GM12878 (cell line): ENCODE data around the gene SERINC5. TPM values are rescaled to one million over a fixed set of nuclear protein-coding genes. Genes with fewer than 3 reads are reported as not detected.

ENCODE experiments used
- ATAC-seq: fragments of 200-7000 bp; cut with Tn5 transposase; 3 replicates; pipeline ENCODE4 v1.9.1; 2020; ENCODE audit warnings: mild to moderate bottlenecking, moderate library complexity
- BruUV-seq: library from RNA; stranded (reverse); fragments of 400-500 nt; replicated peaks from 2 replicates; lab custom pipeline; 2021; lab: Mats Ljungman, UMichigan
- CTCF ChIA-PET: fragments of 300-600 bp; sonication (Branson Sonifier 250); formaldehyde crosslinking; extraction: SDS; loops from one replicate; lab custom pipeline; 2021; ENCODE audit warnings: inconsistent platforms; lab: Yijun Ruan, JAX
- POLR2A ChIA-PET: fragments of 350-600 bp; formaldehyde crosslinking; extraction: SDS; loops from one replicate; lab custom pipeline; 2021; ENCODE audit warnings: inconsistent platforms; lab: Charles Lee
- RAD21 ChIA-PET: fragments of 300-600 bp; sonication (Branson Sonifier 250); formaldehyde crosslinking; loops from one replicate; lab custom pipeline; 2023; ENCODE audit warnings: antibody characterized with exemption; ENCODE audit not compliant: unreplicated experiment; lab: Charles Lee
- SMC1A ChIA-PET: fragments of 300-600 bp; sonication (Branson Sonifier 250); formaldehyde crosslinking; loops from one replicate; lab custom pipeline; 2023; ENCODE audit not compliant: unreplicated experiment, uncharacterized antibody; lab: Charles Lee
- DNase-seq: peaks from one replicate; pipeline ENCODE4 v3.0.0-alpha.2; 2011; ENCODE audit warnings: low read depth, low spot score
- FAIRE-seq: peaks from 3 replicates; lab custom pipeline; 2011; peaks lifted over from hg19 to GRCh38; lab: Jason Lieb, UNC
- H2AFZ ChIP-seq: 2 replicates; pipeline ENCODE4 v1.6.0; 2011; ENCODE audit warnings: low read depth, low read length, control low read depth; ENCODE audit not compliant: control insufficient read depth
- H3K27ac ChIP-seq: 2 replicates; pipeline ENCODE4 v1.5.1; 2011; ENCODE audit warnings: control low read depth; ENCODE audit not compliant: control insufficient read depth, insufficient read depth
- H3K27me3 ChIP-seq, 2 experiments: replicated peaks in 1 of 2; 2 replicates each; pipeline versions ENCODE4 v1.6.0 to v1.6.1; 2011; ENCODE audit warnings: low read length in 1 of 2; ENCODE audit not compliant: control insufficient read depth in 2 of 2, insufficient read depth in 2 of 2
- H3K36me3 ChIP-seq, 2 experiments: 2 replicates each; pipeline ENCODE4 v1.5.1; 2011; ENCODE audit warnings: low read length in 1 of 2; ENCODE audit not compliant: control insufficient read depth in 2 of 2, insufficient read depth in 2 of 2
- H3K4me1 ChIP-seq: 2 replicates; pipeline ENCODE4 v1.6.1; 2011; ENCODE audit warnings: mild to moderate bottlenecking, low read length, moderate library complexity, mixed read lengths; ENCODE audit not compliant: control insufficient read depth, insufficient read depth
- H3K4me2 ChIP-seq: 2 replicates; pipeline ENCODE4 v1.6.0; 2011; ENCODE audit warnings: control low read depth; ENCODE audit not compliant: control insufficient read depth, insufficient read depth
- H3K4me3 ChIP-seq: fragments of 200-600 bp; sonication (generic); 2 replicates; pipeline ENCODE4 v1.5.1; 2016
- H3K79me2 ChIP-seq: 2 replicates; pipeline ENCODE4 v1.6.0; 2011; ENCODE audit warnings: low read length; ENCODE audit not compliant: control insufficient read depth, insufficient read depth
- H3K9ac ChIP-seq: 2 replicates; pipeline ENCODE4 v1.8.0; 2011; ENCODE audit warnings: low read length, control low read depth, mixed read lengths; ENCODE audit not compliant: control insufficient read depth, insufficient read depth
- H3K9me3 ChIP-seq: replicated peaks from 3 replicates; pipeline ENCODE4 v1.5.1; 2011; ENCODE audit warnings: mild to moderate bottlenecking, low read length; ENCODE audit not compliant: control insufficient read depth, insufficient read depth
- H4K20me1 ChIP-seq: 2 replicates; pipeline ENCODE4 v1.6.0; 2011; ENCODE audit not compliant: control insufficient read depth, insufficient read depth
- CHD1 ChIP-seq: IDR thresholded peaks from 2 replicates; pipeline ENCODE4 v1.6.1; 2012; ENCODE audit warnings: low read depth, low read length, improper control_type of control experiment
- FOXK2 ChIP-seq: fragments of 450-650 bp; IDR thresholded peaks from 2 replicates; pipeline ENCODE4 v1.6.1; 2017; ENCODE audit warnings: mild to moderate bottlenecking, moderate library complexity
- HDGF ChIP-seq: fragments of 450-650 bp; IDR thresholded peaks from 2 replicates; pipeline ENCODE4 v1.6.1; 2016; ENCODE audit warnings: antibody characterized with exemption
- POLR2A ChIP-seq: IDR thresholded peaks from 2 replicates; pipeline ENCODE4 v1.6.1; 2011; ENCODE audit warnings: low read depth, mild to moderate bottlenecking, low read length
- REST ChIP-seq: IDR thresholded peaks from 2 replicates; pipeline ENCODE4 v1.6.1; 2012; ENCODE audit warnings: mild to moderate bottlenecking, low read depth, low read length
- SMC3 ChIP-seq: IDR thresholded peaks from 2 replicates; pipeline ENCODE4 v1.6.1; 2011; ENCODE audit warnings: low read length, improper control_type of control experiment, borderline replicate concordance
- TCF12 ChIP-seq: IDR thresholded peaks from 2 replicates; pipeline ENCODE4 v1.6.1; 2011; ENCODE audit warnings: low read depth, mild to moderate bottlenecking, low read length
- YY1 ChIP-seq: IDR thresholded peaks from 2 replicates; pipeline ENCODE4 v1.6.1; 2011; ENCODE audit warnings: low read depth, mild to moderate bottlenecking, low read length
- ZNF384 ChIP-seq: IDR thresholded peaks from 2 replicates; pipeline ENCODE4 v1.6.1; 2012; ENCODE audit warnings: low read depth, mild to moderate bottlenecking, low read length, improper control_type of control experiment, borderline replicate concordance
- WGBS: methylation state at CpG from one replicate; pipeline ENCODE4 v1.1.6; 2016; ENCODE audit warnings: low lambda C conversion rate; ENCODE audit not compliant: insufficient replicate concordance, insufficient coverage; ENCODE audit errors: missing lambda C conversion rate; 5-methylcytosine and 5-hydroxymethylcytosine counted together
- in situ Hi-C: fragments of 300-500 bp; cut with MboI; formaldehyde crosslinking; loops from 9 replicates; pipeline ENCODE4 v1.14.3; 2018; ENCODE audit warnings: mixed read lengths
- intact Hi-C: fragments of 100-400 bp; cut with micrococcal nuclease; formaldehyde crosslinking; loops from one replicate; pipeline ENCODE4 v1.14.2; 2022; ENCODE audit not compliant: unreplicated experiment
- polyA plus RNA-seq, 11 experiments: library from polyadenylated mRNA; depleted of rRNA in 4 of 11; unstranded in 6 of 11; stranded (reverse) in 5 of 11; fragments of >200 nt; fragmentation: Nextera tagmentation in 4 of 11; fragmentation: Illumina TruSeq in 1 of 11; extraction: Ambion mirVana in 4 of 11; extraction: Trizol in 1 of 11; gene quantifications; 1 replicate in 1 of 11; 2 replicates in 10 of 11; pipeline versions ENCODE4 v1.2.1 to v1.2.3, GENCODE V29; 2011 to 2016; ENCODE audit warnings: inconsistent platforms in 2 of 11, missing spikeins in 2 of 11, low read depth in 1 of 11
- total RNA-seq, 4 experiments: library from RNA; depleted of rRNA in 3 of 4; stranded (reverse); fragments of >200 nt in 3 of 4; fragmentation: Illumina TruSeq in 1 of 4; extraction: Trizol in 1 of 4; gene quantifications; 2 replicates each; pipeline versions ENCODE4 v1.2.1 to v1.2.3, GENCODE V29; 2013 to 2021
- TF ChIP-seq, protein P1 (sequence below), 3 experiments: IDR thresholded peaks in 2 of 3; conservative IDR thresholded peaks in 1 of 3; 2 replicates each; pipeline ENCODE4 v1.5.1; 2011; ENCODE audit warnings: low read depth in 3 of 3, low read length in 3 of 3, mild to moderate bottlenecking in 3 of 3, control low read depth in 2 of 3, moderate library complexity in 2 of 3, inconsistent platforms in 1 of 3, mixed read lengths in 1 of 3; ENCODE audit not compliant: control insufficient read depth in 2 of 3, insufficient read depth in 1 of 3; ENCODE audit errors: extremely low read depth in 1 of 3
- TF ChIP-seq, protein P2 (sequence below): fragments of 450-650 bp; IDR thresholded peaks from 2 replicates; pipeline ENCODE4 v1.6.1; 2017; ENCODE audit warnings: antibody characterized with exemption, mild to moderate bottlenecking, moderate library complexity

The SERINC5 gene
- total and polyA plus RNA-seq, 10 of the 15 experiments (the other 5 are each of a cell fraction or from before 2014, with no cell fraction given) = 0.66 to 7.0 (median 2.8) TPM

DNA sequence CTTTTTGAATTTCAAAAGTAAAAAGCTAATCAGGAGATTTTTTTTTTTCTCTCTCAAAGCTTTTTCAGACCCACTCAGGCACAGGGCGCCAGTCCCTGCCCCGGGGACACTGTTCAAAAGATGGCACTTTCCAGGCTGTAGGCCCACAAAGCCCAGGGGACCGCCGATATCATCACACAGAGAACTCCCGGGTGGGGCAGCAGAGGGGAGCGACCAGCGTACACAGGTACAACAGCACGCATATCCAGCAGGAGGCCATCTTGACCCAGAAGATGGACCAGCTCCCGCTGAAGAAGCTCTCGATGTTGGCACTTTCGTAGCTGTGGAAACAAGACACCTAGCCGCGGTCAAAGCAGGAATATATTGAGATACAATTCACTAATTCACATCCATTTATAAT, 112.4 kb downstream of the SERINC5 start:
- Histone ChIP-seq H3K9ac (no peak overlapping the region), H3K27me3 (no peaks in the 10 kb centered on the region), H4K20me1 (no peaks in the 10 kb centered on the region), H3K36me3 (no peaks in the 10 kb centered on the region), H3K4me3 (peak overlapping the region; percentile 3; the same call in 1 of the 2 replicates), H3K27ac (peak overlapping the region; percentile 80), H2AFZ (peak overlapping the region; percentile 73), H3K9me3 (no peaks in the 10 kb centered on the region), H3K4me2 (peak overlapping the region; percentile 23), H3K4me1 (peaks cover 24% of the 10 kb centered on the region), H3K79me2 (no peaks in the 10 kb centered on the region)
- ChIA-PET POLR2A (interaction anchor here (0.6 to 3.2 kb wide), 8 partner anchors 18 to 118 kb away, joined by 3 to 11 read pairs (median 3); no protein-coding TSS in a partner anchor), CTCF (interaction anchor here (0.7 to 4.6 kb wide), 9 partner anchors 17 to 164 kb away, joined by 3 to 26 read pairs (median 5); no protein-coding TSS in a partner anchor), SMC1A (interaction anchor here (1.0 to 5.5 kb wide), 14 partner anchors 16 to 337 kb away, joined by 3 to 56 read pairs (median 4); no protein-coding TSS in a partner anchor), RAD21 (interaction anchor here (0.6 to 5.6 kb wide), 9 partner anchors 17 to 163 kb away, joined by 3 to 41 read pairs (median 5); partner anchors contain the start of gene SERINC5)
- in situ Hi-C loops (no loop called here), intact Hi-C loops (no loop called here)
- BruUV-seq = no TSS peak
- DNase-seq (no peak), FAIRE-seq (no peak), ATAC-seq (peak; percentile 81)
- 53% methylated on average over 13 of the region's 13 CpGs for whole genome bisulfite sequencing
- TF ChIP-seq HDGF (no peak), POLR2A (no peak), TCF12 (no peak), ZNF384 (peak; percentile 33; the same call in 1 of the 2 replicates), SMC3 (peak; percentile 19; the same call in 1 of the 2 replicates), REST (no peak), FOXK2 (no peak), CHD1 (no peak), YY1 (peak; percentile 66)
- TF ChIP-seq, protein P1, sequence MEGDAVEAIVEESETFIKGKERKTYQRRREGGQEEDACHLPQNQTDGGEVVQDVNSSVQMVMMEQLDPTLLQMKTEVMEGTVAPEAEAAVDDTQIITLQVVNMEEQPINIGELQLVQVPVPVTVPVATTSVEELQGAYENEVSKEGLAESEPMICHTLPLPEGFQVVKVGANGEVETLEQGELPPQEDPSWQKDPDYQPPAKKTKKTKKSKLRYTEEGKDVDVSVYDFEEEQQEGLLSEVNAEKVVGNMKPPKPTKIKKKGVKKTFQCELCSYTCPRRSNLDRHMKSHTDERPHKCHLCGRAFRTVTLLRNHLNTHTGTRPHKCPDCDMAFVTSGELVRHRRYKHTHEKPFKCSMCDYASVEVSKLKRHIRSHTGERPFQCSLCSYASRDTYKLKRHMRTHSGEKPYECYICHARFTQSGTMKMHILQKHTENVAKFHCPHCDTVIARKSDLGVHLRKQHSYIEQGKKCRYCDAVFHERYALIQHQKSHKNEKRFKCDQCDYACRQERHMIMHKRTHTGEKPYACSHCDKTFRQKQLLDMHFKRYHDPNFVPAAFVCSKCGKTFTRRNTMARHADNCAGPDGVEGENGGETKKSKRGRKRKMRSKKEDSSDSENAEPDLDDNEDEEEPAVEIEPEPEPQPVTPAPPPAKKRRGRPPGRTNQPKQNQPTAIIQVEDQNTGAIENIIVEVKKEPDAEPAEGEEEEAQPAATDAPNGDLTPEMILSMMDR (IDR thresholded peaks at IDR 0.05 in 2 of 3, conservative IDR thresholded peaks at IDR 0.05 in 1 of 3; ENCODE audit: control insufficient read depth in 2 of 3, extremely low read depth in 1 of 3, insufficient read depth in 1 of 3, low read depth in 3 of 3, low read length in 3 of 3) = peak in 1 of 3 experiments; percentile 29; a peak in 2 of 6 replicates
- TF ChIP-seq, protein P2, sequence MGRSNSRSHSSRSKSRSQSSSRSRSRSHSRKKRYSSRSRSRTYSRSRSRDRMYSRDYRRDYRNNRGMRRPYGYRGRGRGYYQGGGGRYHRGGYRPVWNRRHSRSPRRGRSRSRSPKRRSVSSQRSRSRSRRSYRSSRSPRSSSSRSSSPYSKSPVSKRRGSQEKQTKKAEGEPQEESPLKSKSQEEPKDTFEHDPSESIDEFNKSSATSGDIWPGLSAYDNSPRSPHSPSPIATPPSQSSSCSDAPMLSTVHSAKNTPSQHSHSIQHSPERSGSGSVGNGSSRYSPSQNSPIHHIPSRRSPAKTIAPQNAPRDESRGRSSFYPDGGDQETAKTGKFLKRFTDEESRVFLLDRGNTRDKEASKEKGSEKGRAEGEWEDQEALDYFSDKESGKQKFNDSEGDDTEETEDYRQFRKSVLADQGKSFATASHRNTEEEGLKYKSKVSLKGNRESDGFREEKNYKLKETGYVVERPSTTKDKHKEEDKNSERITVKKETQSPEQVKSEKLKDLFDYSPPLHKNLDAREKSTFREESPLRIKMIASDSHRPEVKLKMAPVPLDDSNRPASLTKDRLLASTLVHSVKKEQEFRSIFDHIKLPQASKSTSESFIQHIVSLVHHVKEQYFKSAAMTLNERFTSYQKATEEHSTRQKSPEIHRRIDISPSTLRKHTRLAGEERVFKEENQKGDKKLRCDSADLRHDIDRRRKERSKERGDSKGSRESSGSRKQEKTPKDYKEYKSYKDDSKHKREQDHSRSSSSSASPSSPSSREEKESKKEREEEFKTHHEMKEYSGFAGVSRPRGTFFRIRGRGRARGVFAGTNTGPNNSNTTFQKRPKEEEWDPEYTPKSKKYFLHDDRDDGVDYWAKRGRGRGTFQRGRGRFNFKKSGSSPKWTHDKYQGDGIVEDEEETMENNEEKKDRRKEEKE = no peak
